OCI-LY7 (cell line): ENCODE results near the gene CLSTN2. TPM values are rescaled to one million over a fixed set of nuclear protein-coding genes. Genes with fewer than 3 reads are reported as not detected.

Experiments used
- BruUV-seq: library from RNA; stranded (reverse); fragments of 400-500 nt; replicated peaks from 2 replicates; lab custom pipeline; 2021; lab: Mats Ljungman, UMichigan
- CTCF ChIA-PET: fragments of 300-600 bp; sonication (Branson Sonifier 250); formaldehyde crosslinking; loops from one replicate; lab custom pipeline; 2022; ENCODE audit warnings: antibody characterized with exemption; ENCODE audit not compliant: unreplicated experiment; lab: Charles Lee
- POLR2A ChIA-PET: fragments of 300-600 bp; sonication (Branson Sonifier 250); formaldehyde crosslinking; loops from one replicate; lab custom pipeline; 2022; ENCODE audit warnings: antibody characterized with exemption; lab: Charles Lee
- DNase-seq: peaks from one replicate; pipeline ENCODE4 v3.0.0-alpha.2; 2015; ENCODE audit warnings: low spot score
- H2AFZ ChIP-seq: fragments of 200-600 bp; sonication (generic), shearing (Covaris generic); 2 replicates; pipeline ENCODE4 v1.6.1; 2014; ENCODE audit warnings: mild to moderate bottlenecking, antibody characterized with exemption, low read length, moderate library complexity
- H3K27ac ChIP-seq: fragments of 200-600 bp; sonication (generic); 2 replicates; pipeline ENCODE4 v1.5.1; 2014; ENCODE audit warnings: mixed run types, low read depth, mild to moderate bottlenecking, moderate library complexity, low read length, inconsistent platforms; ENCODE audit not compliant: poor library complexity, severe bottlenecking
- H3K36me3 ChIP-seq: fragments of 200-600 bp; sonication (generic); 2 replicates; pipeline ENCODE4 v1.6.1; 2014; ENCODE audit warnings: mild to moderate bottlenecking, antibody characterized with exemption, low read length, moderate library complexity, mixed read lengths; ENCODE audit not compliant: insufficient read depth
- H3K4me1 ChIP-seq: fragments of 200-600 bp; sonication (generic); 2 replicates; pipeline ENCODE4 v1.5.1; 2014; ENCODE audit warnings: mild to moderate bottlenecking, low read length; ENCODE audit not compliant: insufficient read depth, poor library complexity, severe bottlenecking
- H3K4me2 ChIP-seq: fragments of 200-600 bp; sonication (generic); 2 replicates; pipeline ENCODE4 v1.6.1; 2014; ENCODE audit warnings: mild to moderate bottlenecking, low read length
- H3K4me3 ChIP-seq: fragments of 200-600 bp; sonication (generic); 2 replicates; pipeline ENCODE4 v1.5.1; 2014; ENCODE audit warnings: mild to moderate bottlenecking, low read depth, low read length; ENCODE audit not compliant: poor library complexity, severe bottlenecking
- H3K79me2 ChIP-seq: fragments of 200-600 bp; sonication (generic); 2 replicates; pipeline ENCODE4 v1.6.1; 2016; ENCODE audit warnings: low read depth, mild to moderate bottlenecking, low read length, moderate library complexity, mixed read lengths; ENCODE audit not compliant: insufficient read depth
- H3K9me2 ChIP-seq: fragments of 200-600 bp; sonication (generic); 2 replicates; pipeline ENCODE4 v1.6.1; 2016; ENCODE audit warnings: mild to moderate bottlenecking, low read length, mixed read lengths; ENCODE audit not compliant: insufficient read depth
- H3K9me3 ChIP-seq: fragments of 200-600 bp; sonication (generic); 2 replicates; pipeline ENCODE4 v1.6.1; 2014; ENCODE audit warnings: mild to moderate bottlenecking, mixed run types, low read length, mixed read lengths
- H4K20me1 ChIP-seq: fragments of 200-600 bp; sonication (generic); 2 replicates; pipeline ENCODE4 v1.6.1; 2014; ENCODE audit warnings: mild to moderate bottlenecking, antibody characterized with exemption, low read length, moderate library complexity, mixed read lengths; ENCODE audit not compliant: insufficient read depth
- EZH2phosphoT487 ChIP-seq: fragments of 200-600 bp; sonication (generic); IDR thresholded peaks from 2 replicates; pipeline ENCODE4 v1.6.1; 2018; ENCODE audit warnings: low read depth, borderline replicate concordance, mild to moderate bottlenecking, mixed run types, antibody characterized with exemption, low read length, moderate library complexity, mixed read lengths
- intact Hi-C: fragments of 100-400 bp; cut with micrococcal nuclease; formaldehyde crosslinking; loops from one replicate; pipeline ENCODE4 v1.10.0; 2022; ENCODE audit not compliant: unreplicated experiment
- total RNA-seq, 2 experiments: library from RNA; depleted of rRNA in 1 of 2; stranded (reverse); fragments of >200 nt in 1 of 2; shearing (Covaris generic) in 1 of 2; gene quantifications; 2 replicates each; pipeline ENCODE4 v1.2.3, GENCODE V29; 2014 to 2022
- TF ChIP-seq, protein P1 (sequence below): fragments of 200-600 bp; sonication (generic); conservative IDR thresholded peaks from 2 replicates; pipeline ENCODE4 v1.5.1; 2014; ENCODE audit warnings: mild to moderate bottlenecking, antibody characterized with exemption, low read length, moderate library complexity, mixed read lengths

Gene CLSTN2
- total RNA-seq, 2 experiments from 2014 or later = not detected

- Histone ChIP-seq H3K9me2 (no peaks in the 10 kb centered on the region), H3K4me2 (no peak overlapping the region), H3K27ac (no peak overlapping the region), H3K4me3 (no peak overlapping the region), H3K36me3 (no peaks in the 10 kb centered on the region), H3K4me1 (no peaks in the 10 kb centered on the region), H4K20me1 (no peaks in the 10 kb centered on the region), H3K9me3 (no peaks in the 10 kb centered on the region), H3K79me2 (no peaks in the 10 kb centered on the region), H2AFZ (no peak overlapping the region)
- TF ChIP-seq, protein P1, sequence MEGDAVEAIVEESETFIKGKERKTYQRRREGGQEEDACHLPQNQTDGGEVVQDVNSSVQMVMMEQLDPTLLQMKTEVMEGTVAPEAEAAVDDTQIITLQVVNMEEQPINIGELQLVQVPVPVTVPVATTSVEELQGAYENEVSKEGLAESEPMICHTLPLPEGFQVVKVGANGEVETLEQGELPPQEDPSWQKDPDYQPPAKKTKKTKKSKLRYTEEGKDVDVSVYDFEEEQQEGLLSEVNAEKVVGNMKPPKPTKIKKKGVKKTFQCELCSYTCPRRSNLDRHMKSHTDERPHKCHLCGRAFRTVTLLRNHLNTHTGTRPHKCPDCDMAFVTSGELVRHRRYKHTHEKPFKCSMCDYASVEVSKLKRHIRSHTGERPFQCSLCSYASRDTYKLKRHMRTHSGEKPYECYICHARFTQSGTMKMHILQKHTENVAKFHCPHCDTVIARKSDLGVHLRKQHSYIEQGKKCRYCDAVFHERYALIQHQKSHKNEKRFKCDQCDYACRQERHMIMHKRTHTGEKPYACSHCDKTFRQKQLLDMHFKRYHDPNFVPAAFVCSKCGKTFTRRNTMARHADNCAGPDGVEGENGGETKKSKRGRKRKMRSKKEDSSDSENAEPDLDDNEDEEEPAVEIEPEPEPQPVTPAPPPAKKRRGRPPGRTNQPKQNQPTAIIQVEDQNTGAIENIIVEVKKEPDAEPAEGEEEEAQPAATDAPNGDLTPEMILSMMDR = no peak
- no peak for TF ChIP-seq EZH2phosphoT487
- ChIA-PET POLR2A (no interaction called here), CTCF (no interaction called here)
- DNase-seq = no peak
- intact Hi-C loops = no loop called here
- no TSS peak for BruUV-seq
Measured at GRCh38 chr3:140147965-140148490, 213.0 kb downstream of the CLSTN2 start.

GRCh38 chr3:140148824-140149390, 213.9 kb downstream of the CLSTN2 start:
- BruUV-seq = no TSS peak
- TF ChIP-seq, protein P1 = no peak
- no peak for TF ChIP-seq EZH2phosphoT487
- intact Hi-C loops = no loop called here
- Histone ChIP-seq H4K20me1 (no peaks in the 10 kb centered on the region), H3K79me2 (no peaks in the 10 kb centered on the region), H3K36me3 (no peaks in the 10 kb centered on the region), H3K27ac (no peak overlapping the region), H3K9me3 (no peaks in the 10 kb centered on the region), H3K4me3 (no peak overlapping the region), H3K9me2 (no peaks in the 10 kb centered on the region), H2AFZ (no peak overlapping the region), H3K4me2 (no peak overlapping the region), H3K4me1 (peaks cover 6% of the 10 kb centered on the region)
- ChIA-PET CTCF (no interaction called here), POLR2A (no interaction called here)
- no peak for DNase-seq

- no peak overlapping the region for H3K4me2 ChIP-seq
- H4K20me1 ChIP-seq = no peaks in the 10 kb centered on the region
- no peaks in the 10 kb centered on the region for H3K9me3 ChIP-seq
- intact Hi-C loops = no loop called here
- ChIA-PET CTCF (no interaction called here), POLR2A (interaction anchor here (0.7 to 1.2 kb wide), 2 partner anchors 13 to 20 kb away, joined by 3 to 4 read pairs; no protein-coding TSS in a partner anchor)
- H3K4me1 ChIP-seq = peaks cover 10% of the 10 kb centered on the region
- no peak overlapping the region for H3K27ac ChIP-seq
- H2AFZ ChIP-seq = no peak overlapping the region
- no peaks in the 10 kb centered on the region for H3K36me3 ChIP-seq
- no peak overlapping the region for H3K4me3 ChIP-seq
- TF ChIP-seq, protein P1 = no peak
- no peak for TF ChIP-seq EZH2phosphoT487
- no TSS peak for BruUV-seq
- H3K79me2 ChIP-seq = no peaks in the 10 kb centered on the region
- no peak for DNase-seq
- no peaks in the 10 kb centered on the region for H3K9me2 ChIP-seq
Measured at GRCh38 chr3:140151321-140151720, 216.3 kb downstream of the CLSTN2 start.
